CD14-positive monocyte (primary cell): Measurements from ENCODE around the gene HNRNPLL. TPM values are rescaled to one million over a fixed set of nuclear protein-coding genes. Genes with fewer than 3 reads are reported as not detected.

Experiments used
- DNase-seq, 3 donors: peaks; one replicate each; pipeline ENCODE4 v3.0.0-alpha.2; 2011 to 2022
- H2AFZ ChIP-seq: 2 replicates; pipeline ENCODE4 v1.6.0; 2012; ENCODE audit warnings: mild to moderate bottlenecking, low read depth, low read length, inconsistent platforms; ENCODE audit not compliant: insufficient read depth, poor library complexity, severe bottlenecking
- H3K27ac ChIP-seq, 2 donors: 1 replicate in 1 of 2; 2 replicates in 1 of 2; pipeline ENCODE4 v1.5.1; 2012 to 2013; ENCODE audit warnings: low read length in 2 of 2, control low read depth in 1 of 2, inconsistent platforms in 1 of 2, low read depth in 1 of 2, mild to moderate bottlenecking in 1 of 2
- H3K27me3 ChIP-seq, 2 donors: one replicate each; pipeline versions ENCODE4 v1.6.0 to v1.6.1; 2011 to 2013; ENCODE audit warnings: low read length in 2 of 2; ENCODE audit not compliant: control insufficient read depth in 2 of 2, insufficient read depth in 2 of 2
- H3K36me3 ChIP-seq, 2 donors: replicated peaks in 1 of 2; 1 replicate in 1 of 2; 2 replicates in 1 of 2; pipeline versions ENCODE4 v1.5.1 to v1.6.1; 2012 to 2013; ENCODE audit warnings: low read length in 2 of 2, control low read depth in 1 of 2, inconsistent platforms in 1 of 2, mild to moderate bottlenecking in 1 of 2; ENCODE audit not compliant: insufficient read depth in 2 of 2, control insufficient read depth in 1 of 2
- H3K4me1 ChIP-seq, 2 donors: 1 replicate in 1 of 2; 2 replicates in 1 of 2; pipeline versions ENCODE4 v1.5.1 to v1.6.1; 2012 to 2013; ENCODE audit warnings: low read length in 2 of 2, control low read depth in 1 of 2, inconsistent platforms in 1 of 2, mild to moderate bottlenecking in 1 of 2, moderate library complexity in 1 of 2; ENCODE audit not compliant: insufficient read depth in 2 of 2, control insufficient read depth in 1 of 2
- H3K4me2 ChIP-seq: replicated peaks from 2 replicates; pipeline ENCODE3; 2012; ENCODE audit warnings: low read length, moderate library complexity, mild to moderate bottlenecking; ENCODE audit not compliant: poor library complexity, severe bottlenecking; ENCODE audit errors: extremely low read depth
- H3K4me3 ChIP-seq, 3 experiments: fragments of 200-600 bp in 1 of 3; sonication (generic) in 1 of 3; replicated peaks in 1 of 3; 1 replicate in 2 of 3; 2 replicates in 1 of 3; pipeline ENCODE4 v1.5.1; 2011 to 2013; ENCODE audit warnings: low read length in 3 of 3, mild to moderate bottlenecking in 3 of 3, control low read depth in 2 of 3, low read depth in 2 of 3, inconsistent platforms in 1 of 3, moderate library complexity in 1 of 3
- H3K79me2 ChIP-seq: 2 replicates; pipeline ENCODE4 v1.6.0; 2012; ENCODE audit warnings: mild to moderate bottlenecking, control low read depth, inconsistent platforms, low read length, moderate library complexity; ENCODE audit not compliant: insufficient read depth
- H3K9ac ChIP-seq: 2 replicates; pipeline ENCODE4 v1.6.0; 2017; ENCODE audit warnings: low read length, mild to moderate bottlenecking; ENCODE audit not compliant: insufficient read depth, poor library complexity, severe bottlenecking
- H3K9me3 ChIP-seq, 2 donors: replicated peaks in 1 of 2; 1 replicate in 1 of 2; 2 replicates in 1 of 2; pipeline versions ENCODE4 v1.5.1 to v1.6.1; 2012 to 2013; ENCODE audit warnings: low read length in 2 of 2, control low read depth in 1 of 2; ENCODE audit not compliant: control insufficient read depth in 1 of 2, insufficient read depth in 1 of 2
- H4K20me1 ChIP-seq: 2 replicates; pipeline ENCODE4 v1.6.0; 2012; ENCODE audit warnings: mild to moderate bottlenecking, low read length, control low read depth, moderate library complexity; ENCODE audit not compliant: insufficient read depth
- H3K27ac Mint-ChIP-seq, 7 donors: one replicate each; pipeline ENCODE4 v1.8.0; 2020; ENCODE audit warnings: mild to moderate bottlenecking in 7 of 7, mixed read lengths in 7 of 7, moderate library complexity in 6 of 7, inconsistent platforms in 2 of 7
- H3K27me3 Mint-ChIP-seq, 3 donors: one replicate each; pipeline ENCODE4 v1.8.0; 2021 to 2022; ENCODE audit warnings: low read depth in 3 of 3, mild to moderate bottlenecking in 3 of 3, mixed read lengths in 3 of 3, moderate library complexity in 3 of 3, inconsistent platforms in 1 of 3
- H3K36me3 Mint-ChIP-seq, 2 donors: one replicate each; pipeline ENCODE4 v1.8.0; 2020; ENCODE audit warnings: mixed read lengths in 2 of 2, inconsistent platforms in 1 of 2, mild to moderate bottlenecking in 1 of 2
- H3K4me1 Mint-ChIP-seq: one replicate; pipeline ENCODE4 v1.8.0; 2020; ENCODE audit warnings: mild to moderate bottlenecking, mixed read lengths
- H3K4me3 Mint-ChIP-seq, 2 donors: one replicate each; pipeline ENCODE4 v1.8.0; 2020; ENCODE audit warnings: mild to moderate bottlenecking in 2 of 2, mixed read lengths in 2 of 2, moderate library complexity in 1 of 2
- H3K9me3 Mint-ChIP-seq, 7 donors: one replicate each; pipeline ENCODE4 v1.8.0; 2020 to 2022; ENCODE audit warnings: mixed read lengths in 7 of 7, mild to moderate bottlenecking in 6 of 7, moderate library complexity in 6 of 7, inconsistent platforms in 2 of 7
- CTCF ChIP-seq: fragments of 200-600 bp; IDR thresholded peaks from one replicate; pipeline ENCODE4 v1.8.0; 2022; ENCODE audit warnings: antibody characterized with exemption, mild to moderate bottlenecking
- WGBS: methylation state at CpG from one replicate; pipeline ENCODE4 v1.1.5; 2013; ENCODE audit warnings: missing lambda C conversion rate; ENCODE audit not compliant: insufficient coverage; 5-methylcytosine and 5-hydroxymethylcytosine counted together
- intact Hi-C, 2 donors: fragments of 100-400 bp; cut with micrococcal nuclease; formaldehyde crosslinking; loops; one replicate each; pipeline versions ENCODE4 v1.15.0 to v1.15.1; 2023
- polyA plus RNA-seq, 3 donors: library from polyadenylated mRNA; depleted of rRNA in 1 of 3; unstranded in 2 of 3; stranded (reverse) in 1 of 3; fragments of 300-500 nt in 2 of 3; fragments of >200 nt in 1 of 3; fragmentation: Illumina TruSeq in 2 of 3; gene quantifications; 1 replicate in 2 of 3; 2 replicates in 1 of 3; pipeline ENCODE4 v1.2.3, GENCODE V29; 2012 to 2021

Gene HNRNPLL
- polyA plus RNA-seq, 3 donors: 12.4 to 16.8 (median 13.8) TPM

GRCh38 chr2:38632980-38633379 lies 30.3 kb upstream of the HNRNPLL start:
- no peak overlapping the region for H3K27ac ChIP-seq
- no peaks in the 10 kb centered on the region for H3K27me3 ChIP-seq
- DNase-seq: no peak
- intact Hi-C loops: loop anchor here in 1 of 2 donors (5.0 kb wide), 1 partner anchor 34 kb away; the partner anchor contains the start of gene GALM
- Mint-ChIP-seq H3K4me1 (peaks cover 19% of the 10 kb centered on the region), H3K27ac (no peak overlapping the region), H3K9me3 (peaks cover 0 to 9% (median 3%) of the 10 kb centered on the region in 7 donors), H3K27me3 (peaks cover 0 to 6% (median 3%) of the 10 kb centered on the region in 3 donors), H3K36me3 (peaks cover 0 to 4% of the 10 kb centered on the region in 2 donors), H3K4me3 (no peak overlapping the region)
- no peaks in the 10 kb centered on the region for H3K36me3 ChIP-seq
- peaks cover 15 to 17% of the 10 kb centered on the region in 2 donors for H3K4me1 ChIP-seq
- no peak overlapping the region for H3K4me2 ChIP-seq
- no peak overlapping the region for H3K9ac ChIP-seq
- no peaks in the 10 kb centered on the region for H3K9me3 ChIP-seq
- H3K4me3 ChIP-seq: no peak overlapping the region
- H4K20me1 ChIP-seq: no peaks in the 10 kb centered on the region
- no peak for TF ChIP-seq CTCF
- H2AFZ ChIP-seq: no peak overlapping the region
- H3K79me2 ChIP-seq: no peaks in the 10 kb centered on the region

GRCh38 chr2:38631976-38632375 lies 29.2 kb upstream of the HNRNPLL start:
- WGBS: no CpG with 5 or more reads among the region's 2 CpGs
- no peak overlapping the region for H3K27ac Mint-ChIP-seq

More at GRCh38 chr2:38631976-38632375, 29.2 kb upstream of the HNRNPLL start:
- H2AFZ ChIP-seq: no peak overlapping the region
- no peaks in the 10 kb centered on the region for H3K9me3 ChIP-seq
- H3K4me2 ChIP-seq: no peak overlapping the region
- Mint-ChIP-seq H3K27me3 (peaks cover 4 to 7% (median 4%) of the 10 kb centered on the region in 3 donors), H3K36me3 (peaks cover 0 to 4% of the 10 kb centered on the region in 2 donors), H3K4me1 (peaks cover 19% of the 10 kb centered on the region), H3K9me3 (peaks cover 0 to 7% (median 3%) of the 10 kb centered on the region in 7 donors), H3K4me3 (no peak overlapping the region)
- no peak overlapping the region for H3K9ac ChIP-seq
- no peak overlapping the region for H3K27ac ChIP-seq
- H3K4me1 ChIP-seq: peaks cover 15 to 17% of the 10 kb centered on the region in 2 donors
- no peaks in the 10 kb centered on the region for H3K79me2 ChIP-seq
- no peaks in the 10 kb centered on the region for H4K20me1 ChIP-seq
- DNase-seq: no peak
- H3K27me3 ChIP-seq: no peaks in the 10 kb centered on the region
- H3K36me3 ChIP-seq: no peaks in the 10 kb centered on the region
- intact Hi-C loops: loop anchor here in 1 of 2 donors (5.0 kb wide), 1 partner anchor 35 kb away; the partner anchor contains the start of gene GALM
- TF ChIP-seq CTCF: no peak
- no peak overlapping the region for H3K4me3 ChIP-seq
